Measurements from ENCODE around the gene GON4L.
"Not testable (repeated sequence)": the region's sequence is repeated elsewhere in the genome, so short reads cannot be mapped to it uniquely, and the experiment has no call there.

The GON4L gene

DNA sequence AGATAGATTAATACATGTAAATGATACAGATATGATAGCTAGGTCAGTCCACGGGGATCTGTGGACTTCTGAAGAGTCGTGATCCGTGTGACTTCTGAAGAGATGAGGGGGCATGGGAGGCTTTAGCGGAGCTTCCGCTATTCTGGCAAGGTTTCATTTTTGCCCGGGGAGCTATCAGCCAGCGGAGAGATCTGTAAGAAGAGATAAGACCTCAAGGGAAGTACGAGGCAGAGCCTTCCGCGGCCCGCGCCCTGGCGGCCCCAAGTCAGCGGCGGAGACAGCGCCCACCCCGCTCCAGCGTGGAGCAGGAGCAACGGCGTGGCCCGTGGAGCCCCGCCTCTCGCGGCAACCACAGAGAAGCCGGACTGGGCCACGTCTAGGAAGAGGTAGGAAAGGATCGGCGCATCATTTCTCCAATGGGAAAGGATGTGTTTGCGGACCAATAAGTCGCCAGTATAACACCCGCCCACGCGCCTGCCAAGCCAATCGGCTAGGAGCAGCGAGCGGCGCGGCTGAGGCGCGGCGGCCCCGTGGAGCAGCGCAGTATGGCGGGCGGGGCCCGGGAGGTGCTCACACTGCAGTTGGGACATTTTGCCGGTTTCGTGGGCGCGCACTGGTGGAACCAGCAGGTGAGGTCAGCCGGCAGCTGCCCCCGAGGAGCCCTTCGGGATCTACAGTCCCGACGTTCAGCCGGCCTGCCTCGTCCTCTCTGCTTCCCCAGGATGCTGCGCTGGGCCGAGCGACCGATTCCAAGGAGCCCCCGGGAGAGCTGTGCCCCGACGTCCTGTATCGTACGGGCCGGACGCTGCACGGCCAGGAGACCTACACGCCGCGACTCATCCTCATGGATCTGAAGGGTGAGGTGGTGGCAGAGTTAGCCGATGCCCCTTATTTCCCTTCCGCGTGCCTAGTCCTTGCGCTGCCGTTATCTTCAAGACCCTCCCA lies 111.5 kb downstream of the GON4L start:
- DNase-seq, result peak; percentile 87

DNA sequence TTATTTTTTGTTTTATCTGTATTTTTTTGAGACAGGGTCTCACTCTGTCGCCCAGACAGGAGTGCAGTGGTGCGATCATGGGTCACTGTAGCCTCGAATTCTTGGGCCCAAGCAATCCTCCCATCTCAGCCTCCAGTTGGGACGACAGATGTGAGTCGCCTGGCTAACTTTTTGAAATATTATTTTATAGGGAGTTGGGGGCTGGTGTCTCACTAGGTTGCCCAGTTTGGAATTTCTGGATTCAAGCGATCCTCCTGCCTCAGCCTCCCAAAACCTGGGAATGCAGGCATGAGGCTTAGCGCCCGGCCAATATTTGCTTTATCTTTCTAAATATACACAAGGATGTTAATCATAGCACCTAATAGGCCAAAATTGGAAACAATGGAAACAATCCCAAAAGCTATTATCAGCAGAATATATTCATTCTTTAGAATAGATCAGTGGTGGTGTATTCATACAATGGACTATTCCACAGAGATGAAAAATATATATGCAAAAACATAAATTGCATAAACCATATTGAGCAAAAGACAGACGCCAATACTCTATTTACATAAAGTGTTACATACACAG lies 112.2 kb downstream of the GON4L start:
- no peak for DNase-seq

DNA sequence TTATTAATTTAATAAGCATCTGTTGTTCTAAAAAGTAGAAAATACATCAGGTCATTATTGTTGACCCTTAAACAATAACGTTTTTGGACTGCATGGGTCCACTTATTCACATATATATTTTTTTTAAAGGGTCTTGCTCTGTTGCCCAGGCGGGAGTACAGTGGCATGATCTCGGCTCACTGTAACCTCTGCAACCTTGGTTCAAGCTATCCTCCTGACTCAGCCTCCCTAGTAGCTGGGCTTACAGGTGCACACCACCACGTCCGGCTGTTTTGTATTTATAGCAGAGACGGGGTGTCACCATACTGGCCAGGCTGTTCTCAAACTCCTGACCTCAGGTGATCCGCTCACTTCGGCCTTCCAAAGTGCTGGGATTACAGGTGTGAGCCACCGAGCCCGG lies 115.1 kb downstream of the GON4L start:
- DNase-seq, result no peak

DNA sequence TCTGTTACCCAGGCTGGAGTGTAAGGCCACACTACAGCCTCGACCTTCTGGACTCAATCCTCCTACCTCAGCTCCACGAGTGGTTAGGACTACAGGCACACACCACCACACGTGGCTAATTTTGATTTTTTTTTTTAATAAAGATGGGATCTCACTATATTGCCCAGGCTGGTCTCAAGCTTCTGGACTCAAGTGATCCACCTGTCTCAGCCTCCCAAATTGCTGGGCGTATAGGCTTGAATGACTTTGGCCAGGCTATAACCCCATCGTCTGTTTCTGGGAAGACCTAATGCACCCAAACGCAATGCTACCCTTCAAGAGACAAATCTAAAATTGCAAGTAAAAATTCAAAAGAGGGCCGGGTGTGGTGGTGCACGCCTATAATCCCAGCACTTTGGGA lies 116.0 kb downstream of the GON4L start:
- no peak for DNase-seq

DNA sequence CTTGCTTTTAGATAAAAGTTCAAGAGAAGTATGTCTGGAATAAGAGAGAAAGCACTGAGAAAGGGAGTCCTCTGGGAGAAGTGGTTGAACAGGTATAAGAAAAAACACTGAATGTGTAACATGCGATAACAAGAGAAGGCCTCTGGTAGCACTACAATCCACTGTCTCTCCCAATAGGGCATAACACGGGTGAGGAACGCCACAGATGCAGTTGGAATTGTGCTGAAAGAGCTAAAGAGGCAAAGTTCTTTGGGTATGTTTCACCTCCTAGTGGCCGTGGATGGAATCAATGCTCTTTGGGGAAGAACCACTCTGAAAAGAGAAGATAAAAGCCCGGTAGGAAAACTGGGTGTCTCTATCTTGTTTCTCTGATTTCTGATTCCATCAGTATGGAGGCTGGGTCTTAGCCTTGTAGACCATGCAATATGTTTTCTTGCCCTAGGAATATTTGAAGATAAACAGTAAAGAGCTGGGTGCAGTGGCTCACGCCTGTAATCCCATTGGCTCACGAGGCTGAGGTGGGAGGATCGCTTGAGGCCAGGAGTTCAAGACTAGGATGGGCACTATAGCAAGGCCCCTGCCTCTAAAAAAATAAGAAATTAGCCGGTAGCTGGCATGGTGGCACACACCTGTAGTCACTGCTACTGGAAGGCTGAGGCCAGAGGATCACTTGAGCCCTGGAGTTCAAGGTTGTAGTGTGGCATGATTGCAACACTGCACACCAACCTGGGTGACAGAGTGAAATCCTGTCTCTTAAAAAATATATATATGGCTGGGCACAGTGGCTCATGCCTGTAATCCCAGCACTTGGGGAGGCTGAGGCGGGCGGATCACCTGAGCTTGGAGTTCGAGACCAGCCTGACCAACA lies 127.7 kb downstream of the GON4L start:
- DNase-seq, result no peak

DNA sequence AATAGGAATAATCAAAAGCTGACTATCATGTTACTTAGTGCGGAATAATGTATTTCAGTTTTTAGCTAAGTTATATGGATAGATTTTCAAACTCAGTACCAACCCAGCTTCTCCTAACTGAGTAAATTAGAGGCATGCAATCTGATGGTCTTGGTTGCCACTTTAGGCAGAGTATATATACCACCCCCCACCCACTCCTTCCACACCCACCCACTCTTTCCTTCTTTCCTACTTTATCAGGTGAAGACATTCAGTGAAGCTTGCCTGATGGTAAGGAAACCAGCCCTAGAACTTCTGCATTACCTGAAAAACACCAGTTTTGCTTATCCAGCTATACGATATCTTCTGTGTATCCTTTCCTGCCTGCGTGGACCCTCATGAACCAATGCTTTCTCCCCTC lies 131.9 kb downstream of the GON4L start:
- DNase-seq, result no peak

DNA sequence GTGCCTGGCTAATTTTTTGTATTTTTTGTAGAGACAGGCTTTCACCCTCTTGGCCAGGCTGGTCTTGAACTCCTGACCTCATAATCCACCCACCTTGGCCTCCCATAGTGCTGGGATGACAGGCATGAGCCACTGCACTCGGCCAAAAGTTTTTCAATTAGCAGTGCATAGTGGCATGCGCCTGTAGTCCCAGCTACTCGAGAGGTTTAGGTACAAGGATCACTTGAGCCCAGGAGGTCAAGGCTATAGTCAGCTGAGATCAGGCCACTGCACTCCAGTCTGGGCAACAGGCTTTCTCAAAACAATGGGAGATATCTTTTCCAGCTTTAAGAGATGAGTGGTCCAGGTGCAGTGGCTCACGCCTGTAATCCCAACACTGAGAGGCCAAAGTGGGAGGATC lies 137.3 kb downstream of the GON4L start:
- DNase-seq, result no peak

DNA sequence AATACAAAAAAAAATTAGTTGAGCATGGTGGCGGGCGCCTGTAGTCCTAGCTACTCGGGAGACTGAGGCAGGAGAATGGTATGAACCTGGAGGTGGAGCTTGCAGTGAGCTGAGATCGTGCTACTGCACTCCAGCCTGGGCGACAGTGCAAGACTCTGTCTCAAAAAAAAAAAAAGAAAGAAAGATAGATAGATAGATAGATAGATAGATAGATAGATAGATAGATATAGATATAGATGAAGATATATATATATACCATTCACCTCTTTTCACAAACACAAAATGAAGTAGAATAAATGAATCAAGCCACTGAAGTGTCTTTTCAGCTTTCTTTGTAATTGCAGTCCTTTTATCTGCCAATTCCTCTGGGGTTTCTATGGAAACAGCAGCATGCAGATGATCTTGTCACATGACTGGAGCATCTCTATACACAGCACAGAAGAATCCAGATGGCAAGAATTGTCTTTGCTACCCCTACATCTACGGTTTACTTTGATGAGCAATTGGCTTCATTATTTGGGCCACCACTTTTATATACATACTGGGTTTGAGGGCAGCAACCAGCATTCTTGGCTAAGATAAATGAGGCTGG lies 138.4 kb downstream of the GON4L start:
- DNase-seq, result not testable (repeated sequence)

DNA sequence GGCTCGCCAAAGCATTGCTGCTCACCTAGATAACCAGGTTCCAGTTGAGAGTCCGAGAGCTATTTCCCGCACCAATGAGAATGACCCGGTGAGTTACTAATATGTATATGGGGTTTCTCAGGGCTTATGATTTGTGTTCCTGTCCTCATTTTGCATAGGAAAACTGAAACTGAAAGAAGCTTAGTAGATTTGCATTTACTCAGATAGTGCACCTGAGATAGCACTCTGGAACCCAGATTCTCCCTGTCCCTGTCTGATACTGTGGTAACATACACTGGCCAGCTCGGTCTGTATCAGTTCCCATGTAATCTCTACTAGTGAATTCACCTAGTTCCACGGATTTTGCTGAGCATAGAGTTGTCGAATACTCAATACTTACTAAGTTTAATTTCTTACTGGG lies 140.0 kb downstream of the GON4L start:
- no peak for DNase-seq

DNA sequence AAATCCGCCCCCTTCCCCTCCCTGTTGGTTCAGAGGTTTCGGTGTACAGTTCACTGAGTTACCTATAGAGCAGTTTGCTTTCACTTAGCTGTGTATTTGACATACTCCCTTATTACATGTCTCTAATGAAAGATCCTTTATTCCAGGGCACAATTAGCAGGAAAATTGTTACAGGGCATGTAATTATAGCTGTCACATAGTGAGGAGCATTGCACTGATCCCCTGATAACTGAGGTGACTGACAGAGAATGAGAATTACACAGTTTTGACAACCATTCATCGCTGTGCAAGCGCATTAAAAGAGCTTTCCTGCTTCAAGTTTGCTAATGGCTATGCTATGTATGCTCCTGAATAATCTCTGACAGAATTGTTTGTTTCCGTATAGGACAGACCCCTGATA lies 141.2 kb downstream of the GON4L start:
- no peak for DNase-seq

DNA sequence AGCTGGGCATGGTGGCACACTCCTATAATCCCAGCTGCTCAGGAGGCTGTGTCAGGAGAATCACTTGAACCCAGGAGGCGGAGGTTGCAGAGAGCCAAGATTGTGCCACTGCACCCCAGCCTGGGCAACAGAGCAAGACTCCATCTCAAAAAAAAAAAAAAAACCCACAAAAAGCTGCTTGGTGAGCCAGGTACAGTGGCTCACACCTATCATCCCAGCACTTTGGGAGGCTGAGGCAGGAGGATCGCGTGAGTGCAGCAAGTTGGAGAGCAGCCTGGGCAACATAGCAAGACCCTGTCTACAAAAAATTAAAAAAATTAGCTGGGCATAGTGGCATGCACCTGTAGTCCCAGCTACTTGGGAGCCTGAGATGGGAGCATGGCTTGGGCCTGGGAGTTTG lies 142.0 kb downstream of the GON4L start:
- DNase-seq, result not testable (repeated sequence)

DNA sequence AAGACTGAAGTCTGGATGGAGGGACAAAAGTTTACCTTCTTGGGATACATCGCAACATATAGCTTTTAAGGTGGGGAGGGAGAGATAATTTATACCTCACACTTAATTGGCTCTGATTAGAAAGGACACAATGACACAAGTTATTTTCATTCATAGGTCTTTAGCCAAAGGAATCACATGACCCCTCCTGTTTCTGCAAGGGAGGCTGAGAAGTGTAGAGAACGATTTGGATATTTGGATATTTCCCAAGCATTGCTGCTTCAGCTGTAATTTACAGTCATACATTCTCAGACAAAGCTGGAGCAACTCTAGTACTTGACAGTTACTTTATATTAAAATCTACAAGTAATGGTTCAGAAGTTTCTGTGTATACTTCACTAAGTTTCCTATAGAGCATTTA lies 143.9 kb downstream of the GON4L start:
- DNase-seq, result no peak

DNA sequence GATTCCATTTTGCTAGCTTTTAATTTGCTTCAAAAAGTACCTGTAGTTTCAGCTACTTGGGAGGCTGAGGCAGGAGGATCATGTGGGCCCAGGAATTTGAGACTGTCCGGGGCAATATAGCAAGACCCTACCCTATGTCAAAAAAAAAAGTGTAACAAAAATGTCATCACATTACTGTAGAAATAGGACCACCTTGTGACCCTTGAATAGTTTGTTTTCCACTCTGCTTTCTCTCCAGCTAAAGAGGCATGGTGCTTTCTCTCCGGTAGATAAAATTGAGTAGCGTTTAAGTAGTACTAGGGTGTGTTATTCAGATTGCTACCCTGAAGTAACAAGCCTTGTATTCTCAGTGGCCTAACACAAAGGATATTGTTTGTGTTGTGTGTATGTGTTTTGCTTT lies 144.4 kb downstream of the GON4L start:
- not testable (repeated sequence) for DNase-seq

DNA sequence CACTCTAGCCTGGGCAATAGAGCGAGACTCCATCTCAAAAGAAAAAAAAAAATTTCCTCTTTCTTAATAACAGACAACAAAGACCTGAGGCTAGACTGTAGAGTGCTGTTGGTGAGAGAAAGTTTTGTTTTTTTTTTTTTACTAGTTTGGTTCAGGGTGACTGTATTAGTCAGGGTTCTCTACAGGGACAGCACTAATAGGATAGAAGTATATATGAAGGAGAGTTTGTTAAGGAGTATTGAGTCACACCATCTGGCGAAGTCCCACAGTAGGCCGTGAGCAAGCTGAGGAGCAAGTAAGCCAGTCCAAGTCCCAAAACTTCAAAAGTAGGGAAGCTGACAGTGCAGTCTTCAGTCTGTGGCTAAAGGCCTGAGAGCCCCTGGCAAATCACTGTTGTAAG lies 145.6 kb downstream of the GON4L start:
- not testable (repeated sequence) for DNase-seq

DNA sequence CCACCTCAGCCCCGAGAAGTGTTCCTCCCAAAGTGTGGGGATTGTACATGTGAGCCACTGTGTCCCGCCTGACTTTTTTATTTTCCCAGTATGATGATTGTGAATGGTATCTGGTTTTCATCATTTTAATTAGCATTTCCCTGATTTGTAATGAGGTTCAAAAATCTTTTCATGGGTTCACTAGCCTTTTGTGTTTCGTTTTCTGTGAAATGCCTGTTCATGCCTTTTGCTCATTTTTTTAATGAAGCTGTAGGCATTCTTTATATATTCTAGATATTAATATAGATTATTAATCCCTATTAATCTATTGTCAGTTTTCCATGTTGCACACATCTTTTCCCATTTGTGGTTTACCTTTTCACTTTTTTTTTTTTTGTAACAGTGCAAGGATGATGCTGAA lies 147.6 kb downstream of the GON4L start:
- no peak for DNase-seq

DNA sequence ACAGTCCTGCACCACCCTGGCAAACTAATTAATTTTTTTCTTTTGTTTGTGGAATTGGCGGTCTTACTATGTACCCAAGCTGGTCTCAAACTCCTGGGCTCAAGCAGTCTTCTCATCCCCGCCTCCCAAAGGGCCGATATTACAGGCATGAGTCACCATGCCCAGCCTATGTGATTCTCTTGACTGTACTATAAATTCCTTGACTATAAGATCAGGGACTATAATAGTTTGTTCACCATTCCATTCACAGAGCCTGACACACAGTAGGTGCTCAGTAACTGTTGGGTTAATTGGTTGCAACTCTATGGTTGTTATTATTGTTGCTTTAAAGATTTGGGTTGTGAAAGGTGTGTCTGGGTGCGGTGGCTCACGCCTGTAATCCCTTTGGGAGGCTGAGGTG lies 150.9 kb downstream of the GON4L start:
- no peak for DNase-seq

DNA sequence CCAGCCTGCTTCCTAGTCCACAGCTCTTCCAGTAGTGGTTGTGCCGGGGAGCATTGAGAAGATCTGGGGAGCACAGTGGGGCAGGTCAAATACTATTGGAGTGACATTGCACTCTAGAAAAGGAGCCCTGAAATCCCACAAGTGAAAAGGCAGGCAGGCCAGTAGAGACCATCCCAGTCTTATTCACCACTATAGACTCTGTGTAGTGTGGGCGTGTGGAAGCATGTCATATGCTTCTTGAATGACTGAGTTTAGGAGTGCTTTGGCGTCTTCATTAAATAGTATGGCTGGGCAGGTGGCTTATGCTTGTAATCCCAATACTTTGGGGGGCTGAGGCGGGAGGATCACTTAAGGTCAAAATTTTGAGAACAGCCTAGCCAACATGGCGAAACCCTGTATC lies 152.6 kb downstream of the GON4L start:
- DNase-seq, result not testable (repeated sequence)

DNA sequence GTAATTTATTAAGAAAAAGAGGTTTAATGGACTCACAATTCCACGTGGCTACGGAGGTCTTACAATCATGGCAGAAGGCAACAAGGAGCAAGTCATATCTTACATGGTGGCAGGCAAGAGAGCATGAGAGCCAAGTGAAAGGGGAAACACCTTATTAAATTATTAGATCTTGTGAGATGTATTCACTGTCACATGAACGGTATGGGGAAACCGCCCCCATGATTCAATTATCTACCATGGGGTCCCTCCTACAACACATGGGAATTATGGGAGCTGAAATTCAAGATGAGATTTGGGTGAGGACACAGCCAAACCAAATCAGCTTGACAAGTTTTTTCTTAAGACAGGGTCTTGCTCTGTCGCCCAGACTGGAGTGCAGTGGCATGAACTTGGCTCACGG lies 153.8 kb downstream of the GON4L start:
- no peak for DNase-seq

DNA sequence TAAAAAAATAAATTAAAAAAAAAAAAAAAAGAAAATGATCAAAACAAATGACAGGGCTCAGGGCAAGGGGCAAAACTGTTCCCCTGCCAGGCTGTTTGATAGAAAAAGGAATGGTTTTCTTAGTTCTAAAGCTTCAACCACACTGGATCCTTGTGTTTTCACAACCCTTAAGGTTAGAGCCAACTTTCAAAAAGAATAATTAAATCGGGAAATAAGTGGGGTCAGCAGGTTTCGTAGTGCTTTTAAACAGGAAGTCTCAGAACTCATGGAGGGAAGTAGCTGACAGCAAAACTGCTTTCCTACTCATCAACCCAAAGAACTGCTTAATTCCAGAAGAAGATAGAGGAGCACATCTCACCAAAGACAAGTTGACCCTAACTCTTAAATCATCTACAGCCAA lies 155.3 kb downstream of the GON4L start:
- not testable (repeated sequence) for DNase-seq

Data from activated CD4-positive, alpha-beta T cell treated with anti-CD3 and anti-CD28 coated beads for 1 hour (primary cell).